Choroid plexus epithelial cell (primary cell): Measurements from ENCODE around the gene PRR5.

ENCODE experiments used
- DNase-seq: peaks from one replicate; pipeline ENCODE4 v3.0.0-alpha.2; 2010; ENCODE audit warnings: low read depth
- H3K4me3 ChIP-seq: 2 replicates; pipeline ENCODE4 v1.5.1; 2011; ENCODE audit warnings: low read depth, mild to moderate bottlenecking, control low read depth, low read length, moderate library complexity
- TF ChIP-seq, protein P1 (sequence below): conservative IDR thresholded peaks from 2 replicates; pipeline ENCODE4 v1.5.1; 2011; ENCODE audit warnings: low read depth, mild to moderate bottlenecking, control low read depth, inconsistent platforms, low read length, moderate library complexity

Gene PRR5

DNA sequence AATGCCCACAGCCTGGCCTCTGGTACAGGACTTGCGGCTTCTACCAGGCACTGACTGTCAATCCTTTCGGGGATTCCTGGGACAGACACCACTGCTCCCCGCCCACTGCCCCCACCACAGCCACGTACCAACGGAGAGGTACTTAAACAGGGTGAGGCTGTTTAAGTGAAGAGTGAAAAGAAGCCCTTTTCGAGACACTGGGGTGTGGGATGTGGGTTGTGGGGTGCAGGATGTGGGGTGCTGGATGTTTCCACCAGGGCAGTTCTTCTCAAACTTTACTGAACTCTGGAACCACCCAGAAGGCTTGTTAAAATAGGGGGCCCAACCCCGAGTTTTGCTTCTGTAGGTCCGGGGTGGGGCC is 34.2 kb upstream of the PRR5 start:
- TF ChIP-seq, protein P1, sequence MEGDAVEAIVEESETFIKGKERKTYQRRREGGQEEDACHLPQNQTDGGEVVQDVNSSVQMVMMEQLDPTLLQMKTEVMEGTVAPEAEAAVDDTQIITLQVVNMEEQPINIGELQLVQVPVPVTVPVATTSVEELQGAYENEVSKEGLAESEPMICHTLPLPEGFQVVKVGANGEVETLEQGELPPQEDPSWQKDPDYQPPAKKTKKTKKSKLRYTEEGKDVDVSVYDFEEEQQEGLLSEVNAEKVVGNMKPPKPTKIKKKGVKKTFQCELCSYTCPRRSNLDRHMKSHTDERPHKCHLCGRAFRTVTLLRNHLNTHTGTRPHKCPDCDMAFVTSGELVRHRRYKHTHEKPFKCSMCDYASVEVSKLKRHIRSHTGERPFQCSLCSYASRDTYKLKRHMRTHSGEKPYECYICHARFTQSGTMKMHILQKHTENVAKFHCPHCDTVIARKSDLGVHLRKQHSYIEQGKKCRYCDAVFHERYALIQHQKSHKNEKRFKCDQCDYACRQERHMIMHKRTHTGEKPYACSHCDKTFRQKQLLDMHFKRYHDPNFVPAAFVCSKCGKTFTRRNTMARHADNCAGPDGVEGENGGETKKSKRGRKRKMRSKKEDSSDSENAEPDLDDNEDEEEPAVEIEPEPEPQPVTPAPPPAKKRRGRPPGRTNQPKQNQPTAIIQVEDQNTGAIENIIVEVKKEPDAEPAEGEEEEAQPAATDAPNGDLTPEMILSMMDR, result no peak
- peak overlapping the region; percentile 50 for H3K4me3 ChIP-seq
- no peak for DNase-seq

DNA sequence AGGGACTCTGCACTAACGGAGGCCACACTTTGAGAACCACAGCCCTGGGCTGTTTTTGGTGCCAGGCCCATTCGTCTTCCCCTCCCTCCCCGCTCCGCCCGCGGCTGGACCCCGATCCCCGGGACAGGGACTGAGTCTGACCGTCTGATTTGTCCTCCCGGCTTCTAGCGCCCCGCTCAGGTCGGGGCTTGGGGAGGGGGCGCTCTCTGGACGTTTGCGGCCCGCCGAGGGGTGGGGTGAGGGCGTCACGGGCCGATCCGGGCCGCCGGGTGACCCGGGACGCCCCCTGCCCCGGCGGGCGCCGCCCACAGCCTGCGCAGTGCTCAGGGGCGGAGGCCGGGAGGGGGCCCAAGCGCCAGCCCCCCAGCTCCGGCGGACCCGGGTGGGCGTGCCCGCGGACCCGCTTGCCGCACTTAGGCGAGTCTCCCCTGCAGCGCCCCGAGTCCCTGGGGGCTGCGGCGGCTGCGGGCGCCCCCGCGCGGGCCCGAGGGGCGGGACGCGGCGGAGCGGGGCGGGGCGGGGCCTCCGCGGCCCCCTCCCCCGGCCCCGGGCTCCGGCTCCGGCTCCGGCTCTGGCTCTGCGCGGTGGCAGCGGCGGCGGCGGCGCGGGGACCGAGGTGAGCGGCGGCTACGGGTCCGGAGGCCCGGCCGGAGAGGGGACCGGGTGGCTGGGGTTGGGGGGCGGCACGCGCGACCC is 33.7 kb upstream of the PRR5 start:
- H3K4me3 ChIP-seq, result peak overlapping the region; percentile 50
- TF ChIP-seq, protein P1, result no peak
- DNase-seq, result no peak

DNA sequence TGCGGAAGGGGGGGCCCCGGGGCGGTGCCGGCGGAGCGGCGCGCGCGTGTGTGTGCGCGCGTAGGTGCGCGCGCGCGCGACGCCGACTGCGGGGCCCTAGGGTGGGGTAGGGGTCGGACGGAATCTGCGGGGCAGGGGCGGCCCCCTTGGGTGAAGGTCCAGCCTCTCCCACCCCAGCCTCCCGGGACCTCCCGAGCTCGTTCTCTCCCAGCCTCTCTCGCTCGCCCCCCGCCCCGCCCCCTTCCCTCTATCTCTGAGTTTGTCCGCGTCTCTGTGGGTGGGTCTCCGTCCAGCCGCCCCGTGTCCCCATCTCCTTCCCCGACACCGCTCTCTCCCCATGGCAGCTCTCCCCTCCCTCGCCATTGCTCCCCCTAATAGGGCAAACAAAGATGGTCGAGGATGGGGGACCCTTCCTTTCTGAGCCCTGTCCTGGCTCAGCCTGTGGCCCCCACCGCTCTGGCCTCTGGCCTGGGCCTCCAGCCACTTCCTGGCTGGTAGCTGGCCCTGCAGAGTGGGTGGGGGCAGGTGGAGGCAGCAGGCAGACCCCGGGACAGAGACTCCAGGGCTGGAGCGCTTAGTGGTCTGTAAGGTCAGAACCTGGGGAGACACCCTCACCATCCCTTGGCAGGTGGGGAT is 33.0 kb upstream of the PRR5 start:
- H3K4me3 ChIP-seq, result peak overlapping the region; percentile 50
- DNase-seq, result no peak
- TF ChIP-seq, protein P1, result no peak

DNA sequence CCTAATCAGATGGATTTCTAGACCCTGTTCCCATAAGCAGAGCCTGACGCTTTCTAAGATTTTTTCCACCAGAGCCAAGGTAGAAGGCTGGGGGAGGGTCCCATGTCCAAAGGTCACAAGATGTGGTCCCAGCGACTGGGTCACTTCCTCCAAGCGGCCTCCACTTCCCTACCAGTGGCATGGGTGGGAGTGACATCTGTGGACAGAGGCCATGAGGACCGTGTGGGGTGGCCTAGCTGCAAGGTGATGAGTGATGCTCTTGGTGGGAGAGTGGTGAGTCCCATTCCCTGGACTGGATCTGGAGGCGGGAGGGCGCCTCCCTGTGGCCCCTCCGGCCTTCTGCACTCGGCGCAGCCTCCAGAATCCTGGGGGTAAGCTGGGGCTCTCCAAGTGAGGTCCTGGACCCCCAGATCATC is 32.4 kb upstream of the PRR5 start:
- TF ChIP-seq, protein P1, result peak; percentile 66
- H3K4me3 ChIP-seq, result no peak overlapping the region
- DNase-seq, result peak; percentile 45

DNA sequence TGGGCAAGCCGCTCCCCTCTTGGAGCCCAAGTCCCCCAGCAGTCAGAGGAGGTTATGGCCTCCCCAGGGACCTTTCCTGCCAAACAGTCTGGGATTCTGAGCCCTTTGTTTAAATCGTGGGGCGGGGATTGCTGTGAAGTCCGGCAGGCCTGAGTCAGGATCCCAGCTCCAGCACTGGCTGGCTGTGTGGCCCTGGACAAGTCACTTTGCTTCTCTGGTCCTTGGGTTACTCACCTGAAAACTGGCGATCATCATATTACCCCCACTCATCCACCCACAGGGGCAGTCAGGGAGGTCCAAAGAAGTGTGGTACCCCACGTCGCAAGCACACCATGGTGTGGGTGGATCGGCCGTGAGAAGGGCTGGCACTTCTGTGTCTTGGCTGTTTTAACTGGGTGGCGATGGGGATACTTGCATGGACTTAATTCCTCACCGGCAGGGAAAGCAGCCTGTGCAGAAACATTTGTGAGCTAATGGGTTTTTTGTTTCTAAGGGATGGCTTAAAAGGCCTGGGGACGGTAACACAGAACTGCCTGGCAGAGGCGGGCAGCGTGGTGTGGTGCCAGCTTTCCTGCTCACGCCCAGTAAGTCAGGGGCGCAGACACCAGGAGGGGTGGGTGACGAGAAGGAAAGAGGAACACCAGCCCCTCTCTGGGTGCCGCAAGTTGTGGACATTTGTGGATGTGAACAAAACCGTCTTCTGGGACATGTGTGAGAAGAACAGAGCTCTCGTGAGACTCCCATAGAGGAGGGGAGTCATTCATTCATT is 31.6 kb upstream of the PRR5 start:
- TF ChIP-seq, protein P1, result no peak
- no peak overlapping the region for H3K4me3 ChIP-seq
- no peak for DNase-seq

DNA sequence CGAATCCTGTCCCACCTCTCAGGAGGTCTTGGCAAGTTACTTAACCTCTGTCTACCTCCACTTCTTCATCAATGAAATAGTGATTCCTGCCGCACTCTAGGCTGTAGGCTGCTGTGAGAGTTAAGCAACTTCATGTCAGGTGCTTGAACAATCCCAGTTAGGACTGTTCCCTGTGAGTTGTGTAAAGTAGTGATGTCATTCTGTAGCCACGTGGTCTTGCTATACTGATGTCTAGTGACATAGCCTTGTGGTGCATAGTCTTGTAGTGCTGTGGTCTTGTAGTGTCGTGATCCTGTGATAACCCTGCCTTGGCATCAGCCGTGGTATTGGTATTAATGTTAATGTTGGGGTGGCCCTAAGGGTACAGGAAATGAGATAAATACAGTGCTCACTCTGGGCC is 30.3 kb upstream of the PRR5 start:
- peak; percentile 86 for DNase-seq
- TF ChIP-seq, protein P1, result no peak
- H3K4me3 ChIP-seq, result no peak overlapping the region
